GM21786 (cell line): ENCODE data around the gene TAF15.

Experiments used
- ATAC-seq: cut with Tn5 transposase; IDR thresholded peaks from one replicate; pipeline ENCODE4 v1.9.1; 2021; ENCODE audit not compliant: unreplicated experiment

Gene TAF15

DNA sequence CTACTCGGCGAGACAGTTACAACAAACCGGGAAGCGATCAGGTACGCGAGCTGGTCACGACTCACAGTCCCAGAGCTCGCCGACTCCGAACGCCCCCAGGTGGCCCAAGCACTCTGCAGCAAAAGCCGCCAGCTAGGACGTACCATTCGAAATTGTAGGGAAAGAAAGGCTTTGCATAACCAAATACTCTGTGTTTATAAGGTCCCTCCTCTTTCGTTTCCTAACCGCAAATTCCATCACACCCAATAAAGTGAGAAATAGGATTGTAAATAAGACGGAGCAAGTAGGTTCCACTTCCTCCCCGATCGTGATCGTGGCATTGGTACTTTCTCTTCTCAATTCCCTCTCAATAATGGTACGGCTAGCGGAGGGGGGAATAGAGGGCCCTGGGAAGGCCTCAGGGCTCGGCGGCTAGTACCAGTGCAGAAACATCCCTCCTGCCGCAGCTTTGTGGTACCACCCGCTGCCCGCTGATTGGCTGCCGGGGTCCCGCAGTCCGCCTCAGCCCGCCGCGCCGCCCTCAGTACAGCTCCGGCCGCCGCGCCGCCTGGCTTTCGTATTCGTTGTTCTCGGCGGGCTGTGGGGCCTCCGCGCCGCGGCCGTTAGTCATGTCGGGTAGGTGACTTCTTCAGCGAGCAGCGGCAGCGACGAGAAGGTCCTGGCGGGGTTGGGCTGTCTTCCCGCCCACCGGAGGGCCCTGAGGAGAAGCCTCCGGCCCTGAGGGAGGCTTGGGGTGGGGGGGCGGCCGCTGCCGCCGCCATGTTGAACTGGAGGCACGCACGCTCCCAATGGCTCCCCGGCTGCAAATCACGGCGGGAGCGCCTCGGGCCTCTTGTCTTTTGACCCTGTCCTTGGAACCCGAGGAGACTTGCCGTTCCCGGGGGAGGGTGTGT lies at the start of gene TAF15:
Gene TAF15 (plus strand): TSS at position 523 of the 893 bp plus-strand sequence. CDS start 86 bp downstream, at position 609.
- peak; percentile 92 for ATAC-seq

GRCh38 chr17:35760587-35760986 lies 48.7 kb upstream of the TAF15 start, which contains the start of gene C17orf50:
TSS of gene C17orf50 (plus strand) at chr17:35760887. CDS start at chr17:35760942, 55 bp downstream.
- ATAC-seq = no peak

- ATAC-seq = no peak
Observed at GRCh38 chr17:35761601-35762000, 47.7 kb upstream of the TAF15 start.

DNA sequence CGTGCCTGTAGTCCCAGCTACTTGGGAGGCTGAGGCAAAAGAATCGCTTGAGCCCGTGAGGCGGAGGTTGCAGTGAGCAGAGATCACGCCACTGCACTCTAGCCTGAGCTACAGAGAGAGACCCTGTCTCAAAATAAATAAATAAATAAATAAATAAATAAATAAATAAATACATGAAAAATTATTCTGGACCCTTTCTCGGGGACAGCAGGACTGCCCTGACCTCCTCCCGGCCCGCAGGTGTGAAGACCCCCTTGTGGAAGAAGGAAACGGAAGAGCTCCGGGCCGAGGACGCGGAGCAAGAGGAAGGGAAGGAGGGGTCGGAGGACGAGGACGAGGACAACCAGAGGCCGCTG lies 45.5 kb upstream of the TAF15 start:
- ATAC-seq = no peak

- ATAC-seq = peak; percentile 82
Observed at GRCh38 chr17:35764123-35764991, 44.9 kb upstream of the TAF15 start.

DNA sequence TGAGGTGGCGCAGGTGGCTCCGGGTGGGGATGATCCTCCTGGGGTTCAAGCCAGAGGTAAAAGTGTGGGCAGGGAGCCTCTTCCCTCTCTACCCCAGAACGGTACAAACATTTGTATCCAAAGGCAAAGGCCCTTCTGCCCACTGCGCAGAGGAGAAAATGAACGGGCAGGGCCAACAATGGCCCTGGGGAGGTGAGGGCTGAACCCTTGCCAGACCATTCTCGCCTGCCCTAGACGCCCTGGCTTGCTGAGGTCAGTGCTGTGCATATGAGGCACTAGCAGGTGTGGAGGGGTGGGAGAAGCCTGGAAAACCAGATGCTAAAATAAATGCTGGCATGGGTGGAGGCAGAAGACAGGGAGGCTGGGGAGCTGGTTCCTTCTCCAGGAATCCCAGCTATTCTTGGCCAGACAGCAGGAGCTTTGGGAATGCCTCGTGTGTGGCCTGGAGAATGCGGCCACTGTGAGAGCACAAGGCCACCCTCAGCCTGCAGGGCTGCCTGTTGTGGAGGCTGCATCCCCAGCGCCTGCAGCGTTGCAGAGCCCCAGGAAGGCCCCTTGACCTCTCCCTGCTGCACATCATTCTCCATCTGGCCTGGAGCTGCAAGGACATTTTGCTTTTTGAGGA lies 44.1 kb upstream of the TAF15 start:
- no peak for ATAC-seq

DNA sequence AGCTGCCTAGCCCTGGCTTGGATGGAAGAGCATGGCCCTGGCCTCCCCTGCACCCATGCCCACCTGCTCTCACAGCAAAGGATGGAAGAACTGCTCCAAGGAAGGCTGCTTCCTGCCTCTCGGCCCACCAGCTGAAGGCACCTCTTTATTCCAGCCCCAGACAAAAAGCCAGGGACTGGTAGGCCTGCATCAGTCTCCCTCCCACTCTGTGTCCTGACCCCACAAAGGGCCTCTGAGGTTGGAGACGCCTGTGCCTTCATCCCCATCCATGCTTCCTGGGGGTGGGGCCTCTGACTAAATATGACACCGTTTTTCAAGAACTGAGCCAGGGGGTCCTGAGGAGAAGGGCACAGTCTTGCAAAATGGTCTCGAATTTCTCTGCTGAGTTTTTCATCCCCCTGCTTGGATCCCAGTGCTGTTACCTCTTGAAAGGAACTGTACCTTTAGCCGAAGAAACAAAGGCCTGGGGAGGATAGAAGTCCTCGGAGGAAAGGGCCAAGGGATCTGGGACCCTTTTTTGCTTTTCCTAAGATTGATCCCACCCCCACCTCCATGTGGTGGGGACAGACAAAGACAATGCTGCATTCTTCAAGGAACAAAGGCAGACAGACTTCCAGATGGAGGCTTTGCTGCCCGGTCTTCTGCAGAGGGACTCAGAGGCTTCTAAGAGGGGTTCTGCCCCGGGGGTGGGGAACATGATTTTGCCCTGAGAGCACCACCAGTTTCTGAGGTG lies 43.4 kb upstream of the TAF15 start:
- no peak for ATAC-seq

DNA sequence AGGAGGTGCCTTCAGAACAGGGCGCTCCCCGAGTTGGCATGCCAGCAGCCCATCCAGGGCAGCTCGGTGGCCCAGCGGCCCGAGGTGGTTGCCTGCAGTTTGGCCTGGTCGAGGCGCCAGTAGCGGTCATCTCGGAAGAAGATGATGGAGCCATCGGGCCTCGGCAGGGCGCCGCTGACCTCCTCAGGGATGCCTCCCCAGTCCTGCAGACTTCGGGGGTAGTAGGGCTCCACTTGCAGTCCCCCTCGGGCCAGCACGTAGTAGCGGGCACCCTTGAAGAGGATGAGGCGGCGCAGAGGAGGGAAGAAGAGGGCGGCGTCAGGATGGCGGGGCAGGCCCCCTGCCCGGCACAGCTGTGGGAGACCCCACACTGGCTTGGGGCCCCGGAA lies 42.8 kb upstream of the TAF15 start:
- no peak for ATAC-seq

- ATAC-seq = no peak
Observed at GRCh38 chr17:35766903-35767510, 42.3 kb upstream of the TAF15 start.

DNA sequence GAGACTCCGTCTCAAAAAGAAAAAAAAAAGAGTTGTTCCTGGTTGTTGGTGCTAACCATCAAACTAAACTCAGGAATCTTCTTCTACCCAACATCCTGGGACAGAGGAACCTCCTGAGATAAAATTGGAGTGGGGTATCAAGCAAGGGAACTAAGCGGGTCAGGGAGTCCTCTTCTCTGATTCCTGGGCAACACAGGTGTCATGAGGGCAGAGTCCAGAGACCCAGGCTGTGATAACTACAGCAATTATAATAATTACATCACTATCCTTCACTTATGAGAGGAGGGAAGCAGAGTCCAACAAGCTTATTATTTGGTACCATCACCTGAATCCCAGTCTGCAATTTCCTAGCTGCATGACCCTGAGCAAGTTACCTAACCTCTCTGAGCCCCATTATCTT lies 40.5 kb upstream of the TAF15 start:
- no peak for ATAC-seq

GRCh38 chr17:35769895-35770486 lies 39.3 kb upstream of the TAF15 start:
- no peak for ATAC-seq

- ATAC-seq = no peak
Observed at GRCh38 chr17:35773129-35773528, 36.2 kb upstream of the TAF15 start.

- no peak for ATAC-seq
Observed at GRCh38 chr17:35773679-35774425, 35.4 kb upstream of the TAF15 start.

DNA sequence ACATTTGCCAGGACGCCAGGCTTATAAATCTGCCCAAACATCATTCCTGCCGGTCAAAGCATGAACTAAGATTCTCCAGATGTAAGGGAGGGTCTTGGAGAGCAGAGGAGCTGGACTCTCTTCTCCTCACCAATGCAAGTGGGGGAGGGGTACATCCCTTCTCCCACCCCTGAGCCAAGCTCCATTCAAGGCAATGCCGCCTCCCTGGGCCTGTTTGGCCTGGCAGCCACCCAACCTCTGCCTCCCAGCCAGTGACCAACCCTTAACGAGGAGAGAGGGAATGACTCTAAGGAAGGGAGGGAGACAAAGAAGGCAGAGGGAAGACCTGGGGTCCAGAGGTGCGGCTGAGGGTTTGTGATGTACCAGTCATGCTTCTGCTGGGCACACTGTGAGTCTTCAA lies 34.8 kb upstream of the TAF15 start:
- ATAC-seq = no peak

GRCh38 chr17:35775039-35775438 lies 34.2 kb upstream of the TAF15 start:
- ATAC-seq = no peak

DNA sequence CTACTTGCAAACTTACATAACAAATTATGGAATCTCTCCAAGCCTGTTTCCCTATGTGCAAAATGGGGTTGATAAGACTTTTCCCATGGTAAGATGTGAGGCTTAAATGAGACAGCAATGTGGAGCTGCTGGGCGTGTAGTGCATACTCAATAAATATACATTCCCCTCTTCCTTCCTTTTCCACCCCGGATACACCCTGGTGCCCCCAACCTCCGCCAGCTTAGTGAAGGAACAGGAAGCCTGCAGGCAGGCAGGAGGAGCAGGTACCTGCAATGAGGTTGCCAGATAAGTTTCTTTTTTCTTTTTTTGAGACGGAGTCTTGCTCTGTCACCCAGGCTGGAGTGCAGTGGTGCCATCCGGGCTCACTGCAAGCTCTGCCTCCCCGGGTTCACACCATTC lies 33.7 kb upstream of the TAF15 start:
- no peak for ATAC-seq

DNA sequence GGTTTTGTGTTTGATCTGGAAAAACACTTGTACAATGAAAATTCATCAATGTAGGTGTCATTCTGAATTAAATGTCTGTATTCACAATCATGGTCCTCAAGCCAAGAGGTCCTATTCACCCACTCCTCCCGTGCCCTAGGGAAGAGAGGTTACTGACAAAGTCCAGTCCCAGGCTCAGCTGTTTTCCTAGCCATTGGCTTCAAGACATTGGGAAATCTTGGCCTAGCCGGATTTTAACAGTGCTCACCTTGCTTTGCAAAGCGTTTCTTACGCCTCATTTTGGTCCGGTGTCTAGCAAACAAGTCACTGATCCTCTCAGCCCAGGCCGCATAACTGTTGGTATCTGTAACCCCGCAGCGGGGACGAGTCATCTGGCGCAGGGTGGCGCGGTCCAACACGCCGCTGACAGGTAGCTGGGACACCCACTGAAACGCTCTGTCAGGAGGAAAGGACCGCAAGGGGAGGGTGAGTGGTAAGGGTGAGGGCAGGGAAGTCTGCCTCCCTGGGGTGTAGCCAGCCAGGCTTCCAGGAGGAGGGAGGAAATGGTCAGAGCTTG lies 30.6 kb upstream of the TAF15 start:
- ATAC-seq = no peak

GRCh38 chr17:35780950-35781349 lies 28.3 kb upstream of the TAF15 start:
- ATAC-seq = no peak

DNA sequence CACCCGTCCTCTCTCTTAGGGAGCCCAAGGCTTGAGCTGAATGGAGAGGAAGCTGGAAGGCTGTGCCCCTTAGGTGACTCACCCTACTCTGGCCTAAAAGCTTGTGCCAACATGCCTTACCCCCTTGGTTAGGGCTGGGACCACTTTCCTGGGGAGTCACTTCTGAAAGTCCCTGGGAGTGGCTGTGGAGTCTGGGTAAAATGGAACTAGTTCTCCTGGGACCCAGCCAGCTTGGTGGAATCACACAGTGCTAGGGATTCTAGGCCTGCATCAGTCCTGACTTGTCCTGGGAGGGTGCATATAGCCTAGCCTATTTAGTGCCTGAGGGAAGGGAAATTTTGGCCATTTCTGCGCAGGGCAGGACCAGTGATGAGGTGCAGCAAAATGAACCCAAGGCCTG lies 24.4 kb upstream of the TAF15 start:
- ATAC-seq = no peak
